Kidney epithelial cell (primary cell): ENCODE results near the gene GIMAP6. TPM values are rescaled to one million over a fixed set of nuclear protein-coding genes. Genes with fewer than 3 reads are reported as not detected.
"Not testable (repeated sequence)": the region's sequence is repeated elsewhere in the genome, so short reads cannot be mapped to it uniquely, and the experiment has no call there.

Experiments
- DNase-seq: peaks from one replicate; pipeline ENCODE4 v3.0.0-alpha.2; 2010; ENCODE audit warnings: low read depth
- H3K27me3 ChIP-seq: 2 replicates; pipeline ENCODE4 v1.6.0; 2011; ENCODE audit warnings: low read length; ENCODE audit not compliant: control insufficient read depth, insufficient read depth
- H3K36me3 ChIP-seq: 2 replicates; pipeline ENCODE4 v1.5.1; 2011; ENCODE audit warnings: low read length; ENCODE audit not compliant: control insufficient read depth, insufficient read depth
- H3K4me3 ChIP-seq: 2 replicates; pipeline ENCODE4 v1.5.1; 2011; ENCODE audit warnings: low read depth, mild to moderate bottlenecking, control low read depth, low read length
- total RNA-seq: library from RNA; depleted of rRNA; stranded (reverse); fragments of >200 nt; gene quantifications from 2 replicates; pipeline ENCODE4 v1.2.3, GENCODE V29; 2015
- TF ChIP-seq, protein P1 (sequence below): IDR thresholded peaks from 2 replicates; pipeline ENCODE4 v1.5.1; 2011; ENCODE audit warnings: mild to moderate bottlenecking, moderate library complexity, low read length, control low read depth, inconsistent platforms; ENCODE audit not compliant: insufficient read depth, poor library complexity, severe bottlenecking

Gene GIMAP6
- total RNA-seq, 1 donor from 2014 or later, result not detected

DNA sequence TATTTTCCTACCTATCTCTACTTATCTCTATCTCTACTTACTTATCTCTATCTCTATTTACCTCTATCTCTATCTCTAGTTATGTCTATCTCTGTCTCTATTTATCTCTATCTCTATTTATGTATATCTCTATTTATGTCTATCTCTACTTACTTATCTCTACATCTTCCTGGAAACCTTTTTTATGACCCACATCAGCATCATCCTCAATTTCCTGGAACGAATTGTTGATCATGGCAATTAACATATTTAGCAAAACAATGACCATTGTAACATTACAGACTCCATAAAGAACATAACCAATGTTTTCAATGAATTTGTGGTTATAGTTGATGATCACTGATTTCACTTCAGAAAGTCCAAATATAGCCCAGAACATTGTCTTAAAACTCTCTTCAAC lies 18.3 kb downstream of the GIMAP6 start:
- TF ChIP-seq, protein P1, sequence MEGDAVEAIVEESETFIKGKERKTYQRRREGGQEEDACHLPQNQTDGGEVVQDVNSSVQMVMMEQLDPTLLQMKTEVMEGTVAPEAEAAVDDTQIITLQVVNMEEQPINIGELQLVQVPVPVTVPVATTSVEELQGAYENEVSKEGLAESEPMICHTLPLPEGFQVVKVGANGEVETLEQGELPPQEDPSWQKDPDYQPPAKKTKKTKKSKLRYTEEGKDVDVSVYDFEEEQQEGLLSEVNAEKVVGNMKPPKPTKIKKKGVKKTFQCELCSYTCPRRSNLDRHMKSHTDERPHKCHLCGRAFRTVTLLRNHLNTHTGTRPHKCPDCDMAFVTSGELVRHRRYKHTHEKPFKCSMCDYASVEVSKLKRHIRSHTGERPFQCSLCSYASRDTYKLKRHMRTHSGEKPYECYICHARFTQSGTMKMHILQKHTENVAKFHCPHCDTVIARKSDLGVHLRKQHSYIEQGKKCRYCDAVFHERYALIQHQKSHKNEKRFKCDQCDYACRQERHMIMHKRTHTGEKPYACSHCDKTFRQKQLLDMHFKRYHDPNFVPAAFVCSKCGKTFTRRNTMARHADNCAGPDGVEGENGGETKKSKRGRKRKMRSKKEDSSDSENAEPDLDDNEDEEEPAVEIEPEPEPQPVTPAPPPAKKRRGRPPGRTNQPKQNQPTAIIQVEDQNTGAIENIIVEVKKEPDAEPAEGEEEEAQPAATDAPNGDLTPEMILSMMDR, result no peak
- no peak overlapping the region for H3K4me3 ChIP-seq
- H3K36me3 ChIP-seq, result no peaks in the 10 kb centered on the region
- no peaks in the 10 kb centered on the region for H3K27me3 ChIP-seq
- DNase-seq, result no peak

DNA sequence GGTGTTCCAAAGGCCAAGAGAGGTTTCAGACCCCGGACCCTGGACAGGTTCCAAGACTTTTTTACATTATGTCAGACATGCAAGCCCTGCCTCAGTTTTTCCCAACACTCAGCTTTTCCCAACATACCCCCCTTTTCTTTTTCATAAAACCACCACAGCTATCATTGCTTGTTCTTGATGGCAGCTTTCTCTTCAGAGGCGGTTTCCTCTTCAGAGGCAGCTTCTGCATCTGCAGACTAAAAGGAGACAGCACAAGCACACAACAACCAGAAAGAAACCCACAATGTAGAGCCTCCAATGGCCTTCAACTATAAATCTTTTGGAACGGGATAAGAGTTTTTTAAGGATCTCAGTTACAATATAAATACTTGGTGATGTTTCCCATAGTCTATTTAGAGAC lies 19.3 kb downstream of the GIMAP6 start:
- TF ChIP-seq, protein P1, result no peak
- H3K36me3 ChIP-seq, result no peaks in the 10 kb centered on the region
- no peak for DNase-seq
- no peak overlapping the region for H3K4me3 ChIP-seq
- no peaks in the 10 kb centered on the region for H3K27me3 ChIP-seq

- TF ChIP-seq, protein P1, result no peak
- H3K27me3 ChIP-seq, result no peaks in the 10 kb centered on the region
- no peak for DNase-seq
Observed at GRCh38 chr7:150610233-150610632, 22.0 kb downstream of the GIMAP6 start.

GRCh38 chr7:150603600-150603999 lies 28.6 kb downstream of the GIMAP6 start:
- not testable (repeated sequence) for H3K4me3 ChIP-seq, DNase-seq, H3K27me3 ChIP-seq, H3K36me3 ChIP-seq

More at GRCh38 chr7:150610233-150610632, 22.0 kb downstream of the GIMAP6 start:
- Histone ChIP-seq H3K4me3 (no peak overlapping the region), H3K36me3 (no peaks in the 10 kb centered on the region)

- TF ChIP-seq, protein P1, result no peak
- H3K4me3 ChIP-seq, result no peak overlapping the region
Observed at GRCh38 chr7:150595361-150595760, 36.8 kb downstream of the GIMAP6 start.

DNA sequence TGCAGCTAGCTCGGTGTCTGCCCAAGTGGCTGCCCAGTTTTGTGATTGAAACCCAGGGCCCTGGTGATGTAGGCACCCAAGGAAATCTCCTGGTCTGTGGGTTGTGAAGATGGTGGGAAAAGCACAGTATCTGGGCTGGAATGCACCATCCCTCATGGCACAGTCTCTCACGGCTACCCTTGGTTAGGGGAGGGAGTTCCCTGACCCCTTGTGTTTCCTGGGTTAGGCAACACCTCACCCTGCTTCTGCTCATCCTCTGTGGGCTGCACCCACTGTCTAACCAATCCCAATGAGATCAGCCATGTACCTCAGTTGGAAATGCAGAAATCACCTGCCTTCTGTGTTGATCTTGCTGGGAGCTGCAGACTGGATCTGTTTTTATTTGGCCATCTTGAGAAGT lies 37.4 kb downstream of the GIMAP6 start:
- no peak for DNase-seq
- Histone ChIP-seq H3K4me3 (no peak overlapping the region), H3K36me3 (no peaks in the 10 kb centered on the region), H3K27me3 (no peaks in the 10 kb centered on the region)
- TF ChIP-seq, protein P1, result no peak

More at GRCh38 chr7:150595361-150595760, 36.8 kb downstream of the GIMAP6 start:
- no peak for DNase-seq
- H3K36me3 ChIP-seq, result no peaks in the 10 kb centered on the region
- H3K27me3 ChIP-seq, result no peaks in the 10 kb centered on the region
